GM18868 (cell line): ENCODE results near the gene AGAP2.

Experiments
- ATAC-seq: cut with Tn5 transposase; IDR thresholded peaks from one replicate; pipeline ENCODE4 v1.9.1; 2021; ENCODE audit warnings: mild to moderate bottlenecking, moderate library complexity; ENCODE audit not compliant: unreplicated experiment

Gene AGAP2

GRCh38 chr12:57754411-57755193, 16.1 kb upstream of the AGAP2 start, which contains the start of gene MARCHF9:
TSS of gene MARCHF9 (plus strand) at chr12:57755103. CDS start at chr12:57755529, 426 bp downstream.
- peak; percentile 45 for ATAC-seq

GRCh38 chr12:57753756-57754337, 15.3 kb upstream of the AGAP2 start:
- ATAC-seq = no peak

- ATAC-seq = no peak
Measured at GRCh38 chr12:57752668-57753000, 14.1 kb upstream of the AGAP2 start.

GRCh38 chr12:57751788-57752667, 13.5 kb upstream of the AGAP2 start, which contains the start of gene CDK4:
TSS of gene CDK4 (minus strand) at chr12:57752310. CDS start at chr12:57751717, 593 bp downstream.
- ATAC-seq = peak; percentile 69

- no peak for ATAC-seq
Measured at GRCh38 chr12:57751432-57751787, 12.9 kb upstream of the AGAP2 start.

- no peak for ATAC-seq
Measured at GRCh38 chr12:57750561-57751431, 12.3 kb upstream of the AGAP2 start.

- no peak for ATAC-seq
Measured at GRCh38 chr12:57749061-57749460, 10.5 kb upstream of the AGAP2 start.

- ATAC-seq = no peak
Measured at GRCh38 chr12:57746025-57746424, 7.5 kb upstream of the AGAP2 start.

- no peak for ATAC-seq
Measured at GRCh38 chr12:57745485-57745881, 6.9 kb upstream of the AGAP2 start.

- ATAC-seq = peak; percentile 80
Measured at GRCh38 chr12:57744777-57745484, 6.4 kb upstream of the AGAP2 start, which contains the start of gene TSPAN31. TSS of gene TSPAN31 (plus strand) at chr12:57745039. CDS start at chr12:57745155, 116 bp downstream.

GRCh38 chr12:57744194-57744776, 5.7 kb upstream of the AGAP2 start:
- ATAC-seq = peak; percentile 42

- ATAC-seq = no peak
Measured at GRCh38 chr12:57743769-57744168, 5.2 kb upstream of the AGAP2 start.

- peak; percentile 68 for ATAC-seq
Measured at GRCh38 chr12:57741844-57742738, 3.5 kb upstream of the AGAP2 start.

GRCh38 chr12:57741413-57741789, 2.9 kb upstream of the AGAP2 start:
- no peak for ATAC-seq

- peak; percentile 47 for ATAC-seq
Measured at GRCh38 chr12:57740656-57741412, 2.3 kb upstream of the AGAP2 start.

GRCh38 chr12:57739914-57740538, 1.5 kb upstream of the AGAP2 start:
- ATAC-seq = no peak

GRCh38 chr12:57739387-57739786, 845 bp upstream of the AGAP2 start:
- ATAC-seq = no peak
